Pancreas (tissue), 10 donors: ENCODE results near the gene LIFR. TPM values are rescaled to one million over a fixed set of nuclear protein-coding genes. Genes with fewer than 3 reads are reported as not detected.

Experiments
- ATAC-seq, 4 donors: fragments of 200-7000 bp; cut with Tn5 transposase; one replicate each; pipeline versions ENCODE4 v1.8.0 to v1.9.1; 2020; ENCODE audit warnings: mild to moderate bottlenecking in 4 of 4, moderate library complexity in 4 of 4
- DNase-seq, 6 donors: peaks; one replicate each; pipeline ENCODE4 v3.0.0-alpha.2; 2020
- FAIRE-seq: peaks from 2 replicates; lab custom pipeline; 2012; peaks lifted over from hg19 to GRCh38; lab: Jason Lieb, UNC
- H3K27ac ChIP-seq, 4 donors: fragments of 200-600 bp; sonication (generic); 1 replicate in 3 of 4; 2 replicates in 1 of 4; pipeline versions ENCODE4 v1.5.0 to v1.8.0; 2020
- H3K27me3 ChIP-seq, 4 donors: fragments of 200-600 bp; one replicate each; pipeline ENCODE4 v1.8.0; 2021
- H3K36me3 ChIP-seq, 3 donors: fragments of 200-600 bp; sonication (generic) in 1 of 3; one replicate each; pipeline versions ENCODE4 v1.5.0 to v1.8.0; 2020 to 2021
- H3K4me1 ChIP-seq, 3 donors: fragments of 200-600 bp; one replicate each; pipeline ENCODE4 v1.8.0; 2021
- H3K4me3 ChIP-seq, 4 donors: fragments of 200-600 bp; sonication (generic) in 2 of 4; one replicate each; pipeline versions ENCODE4 v1.5.0 to v1.8.0; 2020 to 2021
- H3K9me3 ChIP-seq, 4 donors: fragments of 200-600 bp; one replicate each; pipeline ENCODE4 v1.8.0; 2021
- WGBS, 2 donors: extraction: QIAGEN DNeasy Blood & Tissue Kit; methylation state at CpG; one replicate each; pipeline ENCODE4 v1.1.7; 2013; 5-methylcytosine and 5-hydroxymethylcytosine counted together
- intact Hi-C, 3 donors: fragments of 100-400 bp; cut with DNase I; formaldehyde crosslinking; loops; one replicate each; pipeline versions ENCODE4 v1.11.1 to v1.14.2; 2022
- polyA plus RNA-seq, 2 donors: library from polyadenylated mRNA; stranded (reverse); fragments of 200-250 nt; gene quantifications; one replicate each; pipeline ENCODE4 v1.2.3, GENCODE V29; 2013
- total RNA-seq, 6 donors: library from RNA; stranded (reverse); fragmentation: NEBNext Ultra II Directional in 4 of 6; extraction: Animal tissue kit (Norgen Biotek cat#: 25700) in 4 of 6; gene quantifications; one replicate each; pipeline versions ENCODE4 v1.2.1 to v1.2.4, GENCODE V29; 2021 to 2023
- TF ChIP-seq, protein P1 (sequence below), 4 donors: fragments of 200-600 bp; sonication (generic) in 3 of 4; IDR thresholded peaks; one replicate each; pipeline versions ENCODE4 v1.5.0 to v1.8.0; 2021; ENCODE audit warnings: antibody characterized with exemption in 4 of 4
- donor health status: healthy with polysubstance abuse.
- donor health status: DM: no; HTN: no; CAD: no; lungs with moderate emphysema.
- donor health status: DM: no; HTN: no; CAD: no.
- donor health status: control.
- donor health status: control.
- donor health status: Bipolar disorder and iron deficiency.
- donor health status: DM: yes; HTN: yes; CAD: no.
- donor health status: DM: no; HTN: no; CAD: no.
- donor health status: DM: no; HTN: no; CAD: no.
- donor health status: DM: yes; HTN: yes; CAD: no.

LIFR gene
- total and polyA plus RNA-seq, 8 donors: 4.1 to 32.5 (median 19.1) TPM

DNA sequence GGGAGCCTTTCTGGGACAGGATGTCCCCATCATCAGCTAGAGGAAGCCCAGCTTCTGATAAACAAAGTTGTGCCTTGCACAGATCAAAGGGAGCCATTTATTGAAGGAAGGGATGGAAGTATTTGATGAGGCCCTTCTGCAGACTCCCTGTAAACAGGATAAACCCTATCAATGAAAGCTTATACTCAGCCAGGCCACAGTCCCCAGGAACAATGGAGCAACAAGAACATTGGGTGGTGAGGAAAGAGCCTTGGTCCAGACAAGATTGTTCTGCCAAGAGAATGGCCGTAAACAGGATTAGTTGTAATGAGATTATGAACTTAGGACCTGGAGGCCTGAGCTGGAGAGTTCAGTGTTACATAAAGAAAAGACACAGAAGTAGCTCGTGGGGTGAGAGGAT is 40.5 kb upstream of the LIFR start:
- H3K36me3 ChIP-seq: no peaks in the 10 kb centered on the region
- no peaks in the 10 kb centered on the region for H3K9me3 ChIP-seq
- peaks cover 0 to 20% (median 9%) of the 10 kb centered on the region in 3 donors for H3K4me1 ChIP-seq
- intact Hi-C loops: no loop called here
- ATAC-seq (no peak), FAIRE-seq (no peak), DNase-seq (no peak)
- TF ChIP-seq, protein P1, sequence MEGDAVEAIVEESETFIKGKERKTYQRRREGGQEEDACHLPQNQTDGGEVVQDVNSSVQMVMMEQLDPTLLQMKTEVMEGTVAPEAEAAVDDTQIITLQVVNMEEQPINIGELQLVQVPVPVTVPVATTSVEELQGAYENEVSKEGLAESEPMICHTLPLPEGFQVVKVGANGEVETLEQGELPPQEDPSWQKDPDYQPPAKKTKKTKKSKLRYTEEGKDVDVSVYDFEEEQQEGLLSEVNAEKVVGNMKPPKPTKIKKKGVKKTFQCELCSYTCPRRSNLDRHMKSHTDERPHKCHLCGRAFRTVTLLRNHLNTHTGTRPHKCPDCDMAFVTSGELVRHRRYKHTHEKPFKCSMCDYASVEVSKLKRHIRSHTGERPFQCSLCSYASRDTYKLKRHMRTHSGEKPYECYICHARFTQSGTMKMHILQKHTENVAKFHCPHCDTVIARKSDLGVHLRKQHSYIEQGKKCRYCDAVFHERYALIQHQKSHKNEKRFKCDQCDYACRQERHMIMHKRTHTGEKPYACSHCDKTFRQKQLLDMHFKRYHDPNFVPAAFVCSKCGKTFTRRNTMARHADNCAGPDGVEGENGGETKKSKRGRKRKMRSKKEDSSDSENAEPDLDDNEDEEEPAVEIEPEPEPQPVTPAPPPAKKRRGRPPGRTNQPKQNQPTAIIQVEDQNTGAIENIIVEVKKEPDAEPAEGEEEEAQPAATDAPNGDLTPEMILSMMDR (IDR thresholded peaks at IDR 0.05): no peak
- no peak overlapping the region for H3K4me3 ChIP-seq
- 90 to 94% methylated on average over 2 of the region's 2 CpGs for WGBS, 2 donors
- no peaks in the 10 kb centered on the region for H3K27me3 ChIP-seq
- no peak overlapping the region for H3K27ac ChIP-seq

DNA sequence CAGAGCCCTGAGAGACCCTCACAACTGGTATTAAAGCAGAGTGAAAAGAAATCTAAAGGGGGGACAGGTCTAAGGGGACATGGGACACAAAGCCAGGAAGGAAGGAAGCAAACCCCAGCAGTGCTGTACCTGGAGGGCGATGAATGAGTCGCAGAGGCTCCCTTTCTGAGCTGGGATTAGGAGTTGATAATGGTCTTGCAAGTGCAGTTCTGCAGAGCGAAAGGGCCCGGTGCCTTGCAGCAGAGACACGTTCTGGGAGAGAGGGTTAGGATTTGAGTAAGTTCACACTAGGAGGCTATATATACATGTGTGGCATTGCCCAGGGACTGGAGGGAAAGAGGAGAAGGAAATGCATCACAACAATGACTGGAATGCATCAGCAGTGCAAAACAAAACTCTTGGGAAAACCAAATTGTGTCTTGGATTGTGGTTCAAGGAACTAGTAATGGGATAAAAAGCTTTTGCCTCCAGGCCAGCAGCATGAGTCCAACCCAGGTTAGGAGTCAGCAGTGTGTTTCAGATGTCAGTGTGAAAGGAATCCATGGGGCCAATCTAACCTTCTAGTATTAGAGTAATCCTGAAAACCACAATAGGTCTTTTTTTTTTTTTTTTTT is 38.8 kb upstream of the LIFR start:
- WGBS, 2 donors: 86 to 94% methylated on average over 5 of the region's 5 CpGs
- Histone ChIP-seq H3K27ac (no peak overlapping the region), H3K9me3 (no peaks in the 10 kb centered on the region), H3K4me1 (peaks cover 0 to 5% (median under 1%) of the 10 kb centered on the region in 3 donors), H3K36me3 (no peaks in the 10 kb centered on the region), H3K27me3 (no peaks in the 10 kb centered on the region), H3K4me3 (no peak overlapping the region)
- DNase-seq: no peak
- intact Hi-C loops: no loop called here
- TF ChIP-seq, protein P1 (IDR thresholded peaks at IDR 0.05): no peak
- FAIRE-seq: no peak
- ATAC-seq: no peak

GRCh38 chr5:38593959-38594358 is 37.5 kb upstream of the LIFR start:
- Histone ChIP-seq H3K9me3 (no peaks in the 10 kb centered on the region), H3K4me1 (no peaks in the 10 kb centered on the region), H3K4me3 (no peak overlapping the region), H3K27ac (no peak overlapping the region), H3K27me3 (no peaks in the 10 kb centered on the region), H3K36me3 (no peaks in the 10 kb centered on the region)
- DNase-seq: no peak
- 79 to 83% methylated on average over 7 of the region's 7 CpGs for WGBS, 2 donors
- no peak for ATAC-seq
- no peak for FAIRE-seq
- TF ChIP-seq, protein P1 (IDR thresholded peaks at IDR 0.05): no peak
- intact Hi-C loops: no loop called here

GRCh38 chr5:38591523-38591849 is 35.0 kb upstream of the LIFR start:
- Histone ChIP-seq H3K4me1 (no peaks in the 10 kb centered on the region), H3K27me3 (no peaks in the 10 kb centered on the region), H3K36me3 (no peaks in the 10 kb centered on the region), H3K9me3 (no peaks in the 10 kb centered on the region), H3K4me3 (no peak overlapping the region), H3K27ac (no peak overlapping the region)
- intact Hi-C loops: no loop called here
- 86 to 96% methylated on average over 2 of the region's 2 CpGs for WGBS, 2 donors
- no peak for ATAC-seq
- DNase-seq: no peak
- TF ChIP-seq, protein P1 (IDR thresholded peaks at IDR 0.05): no peak
- no peak for FAIRE-seq

DNA sequence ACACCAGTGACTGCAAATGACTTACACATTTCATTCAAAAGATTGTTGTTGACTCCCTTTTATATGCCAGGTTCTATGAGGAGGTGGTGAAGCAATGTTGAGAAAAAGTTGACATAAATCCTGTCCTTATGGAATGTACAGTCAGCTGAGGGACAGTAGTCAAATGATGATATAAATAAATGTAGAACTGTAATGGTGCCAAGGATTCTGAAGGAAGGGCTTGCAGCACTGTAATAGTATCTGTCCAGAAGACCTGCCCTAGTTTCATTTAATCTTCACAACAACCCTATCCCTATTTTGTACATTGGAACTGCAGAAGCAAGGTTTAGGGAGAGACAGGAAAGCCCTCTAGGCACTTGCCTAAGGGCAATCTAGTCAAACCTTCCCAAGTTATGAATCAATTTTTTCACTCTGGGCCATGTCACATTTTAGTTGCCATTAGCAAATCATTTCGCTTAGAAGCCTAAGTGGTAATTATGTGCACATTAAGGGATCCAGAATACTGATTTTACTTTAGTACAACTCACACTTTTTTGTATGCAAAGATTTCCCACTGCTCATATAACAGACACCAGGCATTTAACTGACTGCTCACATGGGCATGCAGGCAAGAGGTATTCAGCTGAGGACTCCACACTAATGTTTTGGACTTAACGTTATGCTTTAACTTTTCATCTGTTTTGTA is 34.5 kb upstream of the LIFR start:
- WGBS, 2 donors: 68 to 71% methylated on average over 2 of the region's 2 CpGs
- Histone ChIP-seq H3K27me3 (no peaks in the 10 kb centered on the region), H3K4me1 (no peaks in the 10 kb centered on the region), H3K9me3 (no peaks in the 10 kb centered on the region), H3K27ac (no peak overlapping the region), H3K36me3 (no peaks in the 10 kb centered on the region), H3K4me3 (no peak overlapping the region)
- FAIRE-seq (no peak), DNase-seq (no peak), ATAC-seq (no peak)
- intact Hi-C loops: no loop called here
- TF ChIP-seq, protein P1 (IDR thresholded peaks at IDR 0.05): no peak
